ENCODE measurements around the gene PRKN.

PRKN gene

GRCh38 chr6:161961046-161961445 is 766.5 kb downstream of the PRKN start:
- no peak for TF ChIP-seq CTCF (IDR thresholded peaks at IDR 0.05; ENCODE audit: low read depth, low read length)
- TF ChIP-seq POLR2A (IDR thresholded peaks at IDR 0.05; ENCODE audit: extremely low read depth, insufficient read length), result no peak
- no peak for TF ChIP-seq MYC (IDR thresholded peaks at IDR 0.05; ENCODE audit: low read depth, low read length)
- TF ChIP-seq, protein P1, sequence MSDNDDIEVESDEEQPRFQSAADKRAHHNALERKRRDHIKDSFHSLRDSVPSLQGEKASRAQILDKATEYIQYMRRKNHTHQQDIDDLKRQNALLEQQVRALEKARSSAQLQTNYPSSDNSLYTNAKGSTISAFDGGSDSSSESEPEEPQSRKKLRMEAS (IDR thresholded peaks at IDR 0.05; ENCODE audit: low read depth, low read length), result no peak
- no peak overlapping the region for H3K4me3 ChIP-seq (ENCODE audit: low read depth, low read length)
- no peak for DNase-seq (ENCODE audit: low read depth)

DNA sequence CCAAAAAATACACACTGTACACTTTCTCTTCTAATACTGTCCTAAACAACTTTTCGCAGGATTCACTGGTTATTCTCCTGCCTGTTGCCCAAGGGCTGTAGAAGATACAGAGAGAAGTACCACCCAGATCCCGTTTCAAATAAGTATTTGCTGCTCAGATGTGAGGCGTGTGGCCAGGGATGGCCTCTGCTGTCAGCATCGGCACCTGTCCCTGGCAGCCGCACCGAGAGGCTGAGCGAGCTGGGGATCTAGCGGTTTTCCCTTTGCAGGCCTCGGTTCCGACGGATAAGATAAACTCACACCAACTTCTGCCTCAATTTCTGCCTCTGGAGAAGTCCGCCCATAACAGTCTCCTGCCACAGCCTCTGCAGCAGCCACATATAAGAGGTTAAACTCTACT is 768.5 kb downstream of the PRKN start:
- H3K4me3 ChIP-seq (ENCODE audit: low read depth, low read length), result no peak overlapping the region
- DNase-seq (ENCODE audit: low read depth), result no peak
- no peak for TF ChIP-seq POLR2A (IDR thresholded peaks at IDR 0.05; ENCODE audit: extremely low read depth, insufficient read length)
- TF ChIP-seq MYC (IDR thresholded peaks at IDR 0.05; ENCODE audit: low read depth, low read length), result no peak
- TF ChIP-seq, protein P1 (IDR thresholded peaks at IDR 0.05; ENCODE audit: low read depth, low read length), result no peak
- TF ChIP-seq CTCF (IDR thresholded peaks at IDR 0.05; ENCODE audit: low read depth, low read length), result no peak

GRCh38 chr6:161956082-161956481 is 771.5 kb downstream of the PRKN start:
- no peak for DNase-seq (ENCODE audit: low read depth)
- no peak overlapping the region for H3K4me3 ChIP-seq (ENCODE audit: low read depth, low read length)
- TF ChIP-seq CTCF (IDR thresholded peaks at IDR 0.05; ENCODE audit: low read depth, low read length) (no peak), POLR2A (IDR thresholded peaks at IDR 0.05; ENCODE audit: extremely low read depth, insufficient read length) (no peak), MYC (IDR thresholded peaks at IDR 0.05; ENCODE audit: low read depth, low read length) (no peak)
- TF ChIP-seq, protein P1 (IDR thresholded peaks at IDR 0.05; ENCODE audit: low read depth, low read length), result no peak

GRCh38 chr6:161954699-161955276 is 772.8 kb downstream of the PRKN start:
- TF ChIP-seq, protein P1 (IDR thresholded peaks at IDR 0.05; ENCODE audit: low read depth, low read length), result no peak
- no peak for TF ChIP-seq CTCF (IDR thresholded peaks at IDR 0.05; ENCODE audit: low read depth, low read length)
- TF ChIP-seq MYC (IDR thresholded peaks at IDR 0.05; ENCODE audit: low read depth, low read length), result no peak
- TF ChIP-seq POLR2A (IDR thresholded peaks at IDR 0.05; ENCODE audit: extremely low read depth, insufficient read length), result no peak
- no peak for DNase-seq (ENCODE audit: low read depth)
- H3K4me3 ChIP-seq (ENCODE audit: low read depth, low read length), result no peak overlapping the region

- TF ChIP-seq CTCF (IDR thresholded peaks at IDR 0.05; ENCODE audit: low read depth, low read length) (no peak), MYC (IDR thresholded peaks at IDR 0.05; ENCODE audit: low read depth, low read length) (no peak)
These were observed 773.5 kb downstream of the PRKN start for GRCh38 chr6:161954077-161954476.

GRCh38 chr6:161951126-161951525 is 776.4 kb downstream of the PRKN start:
- TF ChIP-seq CTCF (IDR thresholded peaks at IDR 0.05; ENCODE audit: low read depth, low read length) (no peak), MYC (IDR thresholded peaks at IDR 0.05; ENCODE audit: low read depth, low read length) (no peak), POLR2A (IDR thresholded peaks at IDR 0.05; ENCODE audit: extremely low read depth, insufficient read length) (no peak)
- TF ChIP-seq, protein P1 (IDR thresholded peaks at IDR 0.05; ENCODE audit: low read depth, low read length), result no peak

More at GRCh38 chr6:161954077-161954476, 773.5 kb downstream of the PRKN start:
- no peak for DNase-seq (ENCODE audit: low read depth)
- H3K4me3 ChIP-seq (ENCODE audit: low read depth, low read length), result no peak overlapping the region

More at GRCh38 chr6:161951126-161951525, 776.4 kb downstream of the PRKN start:
- no peak for DNase-seq (ENCODE audit: low read depth)
- H3K4me3 ChIP-seq (ENCODE audit: low read depth, low read length), result no peak overlapping the region
